OCI-LY7 (cell line): ENCODE measurements around the gene MCTP2.

Experiments used
- CTCF ChIP-seq: fragments of 200-600 bp; sonication (generic); conservative IDR thresholded peaks from 2 replicates; pipeline ENCODE4 v1.5.1; 2014; ENCODE audit warnings: mild to moderate bottlenecking, antibody characterized with exemption, low read length, moderate library complexity, mixed read lengths
- EZH2phosphoT487 ChIP-seq: fragments of 200-600 bp; sonication (generic); IDR thresholded peaks from 2 replicates; pipeline ENCODE4 v1.6.1; 2018; ENCODE audit warnings: low read depth, borderline replicate concordance, mild to moderate bottlenecking, mixed run types, antibody characterized with exemption, low read length, moderate library complexity, mixed read lengths

GRCh38 chr15:94470492-94470891 is 239.1 kb downstream of the MCTP2 start:
- no peak for TF ChIP-seq CTCF
- TF ChIP-seq EZH2phosphoT487 = no peak
